ENCODE measurements around the gene PEX5.

- TF ChIP-seq POLR2AphosphoS5 (IDR thresholded peaks at IDR 0.05; ENCODE audit: low read depth, low read length) (no peak), BACH1 (IDR thresholded peaks at IDR 0.05; ENCODE audit: low read length) (no peak), MAFK (IDR thresholded peaks at IDR 0.05; ENCODE audit: low read depth, low read length) (no peak), CTCF (IDR thresholded peaks at IDR 0.05; ENCODE audit: control extremely low read depth in 1 of 3, insufficient read depth in 1 of 3, low read depth in 1 of 3, low read length in 3 of 3) (no peak), GTF2F1 (IDR thresholded peaks at IDR 0.05; ENCODE audit: borderline replicate concordance, low read depth, low read length) (no peak), SIN3A (conservative IDR thresholded peaks at IDR 0.05 in 1 of 2, IDR thresholded peaks at IDR 0.05 in 1 of 2; ENCODE audit: low read depth in 1 of 2, low read length in 2 of 2) (no peak)
Observed at GRCh38 chr12:7190268-7191055, 976 bp downstream of the PEX5 start.
